Measurements from ENCODE around the gene GALR2. TPM values are rescaled to one million over a fixed set of nuclear protein-coding genes. Genes with fewer than 3 reads are reported as not detected.

GALR2 gene
- total and polyA plus RNA-seq, 10 of the 15 experiments (the other 5 are each of a cell fraction or from before 2014, with no cell fraction given): 0.06 to 1.2 (median 0.22) TPM; not detected in 5

DNA sequence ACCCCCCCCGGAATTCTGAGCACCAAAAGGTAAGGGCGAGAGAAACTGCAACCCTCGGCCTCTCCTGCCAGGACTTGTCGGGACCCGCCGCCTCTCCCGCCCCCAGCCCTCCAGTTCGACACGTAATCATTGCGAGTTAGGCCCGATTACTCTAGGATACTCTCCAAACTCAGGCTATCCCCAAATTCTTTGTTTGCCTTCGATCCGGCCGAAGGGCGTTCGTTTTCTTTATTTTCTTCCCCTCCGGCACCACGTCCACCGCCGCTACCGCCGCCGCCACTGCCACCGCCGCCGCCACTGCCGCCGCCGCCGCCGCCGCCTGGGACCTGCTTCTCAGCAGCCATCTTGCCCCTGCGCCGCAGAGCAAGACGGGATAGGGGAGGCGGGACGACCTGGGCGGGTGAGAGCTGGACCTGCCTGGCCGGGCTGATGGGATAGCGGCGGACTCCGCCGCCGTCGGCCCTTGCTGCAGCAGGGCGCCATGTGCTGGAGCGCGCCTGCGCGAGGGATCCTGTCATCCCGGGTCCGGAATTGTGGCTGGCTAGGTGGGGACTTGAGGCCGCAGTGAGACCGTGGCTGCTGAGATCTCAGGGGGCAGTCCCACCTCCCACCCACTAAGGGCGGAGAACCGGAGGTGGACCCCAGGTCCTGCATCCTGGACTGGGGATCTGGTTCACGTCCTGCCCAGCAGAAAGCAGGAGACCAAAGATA is 2.3 kb upstream of the GALR2 start, which contains the start of gene SRP68 (continued):
- peak; percentile 14 for TF ChIP-seq SP1 (IDR thresholded peaks at IDR 0.05; ENCODE audit: low read depth, low read length)
- TF ChIP-seq PAX5 (IDR thresholded peaks at IDR 0.05; ENCODE audit: borderline replicate concordance, low read depth, low read length): peak; percentile 36; the same call in 1 of the 2 replicates
- TF ChIP-seq, protein P1, sequence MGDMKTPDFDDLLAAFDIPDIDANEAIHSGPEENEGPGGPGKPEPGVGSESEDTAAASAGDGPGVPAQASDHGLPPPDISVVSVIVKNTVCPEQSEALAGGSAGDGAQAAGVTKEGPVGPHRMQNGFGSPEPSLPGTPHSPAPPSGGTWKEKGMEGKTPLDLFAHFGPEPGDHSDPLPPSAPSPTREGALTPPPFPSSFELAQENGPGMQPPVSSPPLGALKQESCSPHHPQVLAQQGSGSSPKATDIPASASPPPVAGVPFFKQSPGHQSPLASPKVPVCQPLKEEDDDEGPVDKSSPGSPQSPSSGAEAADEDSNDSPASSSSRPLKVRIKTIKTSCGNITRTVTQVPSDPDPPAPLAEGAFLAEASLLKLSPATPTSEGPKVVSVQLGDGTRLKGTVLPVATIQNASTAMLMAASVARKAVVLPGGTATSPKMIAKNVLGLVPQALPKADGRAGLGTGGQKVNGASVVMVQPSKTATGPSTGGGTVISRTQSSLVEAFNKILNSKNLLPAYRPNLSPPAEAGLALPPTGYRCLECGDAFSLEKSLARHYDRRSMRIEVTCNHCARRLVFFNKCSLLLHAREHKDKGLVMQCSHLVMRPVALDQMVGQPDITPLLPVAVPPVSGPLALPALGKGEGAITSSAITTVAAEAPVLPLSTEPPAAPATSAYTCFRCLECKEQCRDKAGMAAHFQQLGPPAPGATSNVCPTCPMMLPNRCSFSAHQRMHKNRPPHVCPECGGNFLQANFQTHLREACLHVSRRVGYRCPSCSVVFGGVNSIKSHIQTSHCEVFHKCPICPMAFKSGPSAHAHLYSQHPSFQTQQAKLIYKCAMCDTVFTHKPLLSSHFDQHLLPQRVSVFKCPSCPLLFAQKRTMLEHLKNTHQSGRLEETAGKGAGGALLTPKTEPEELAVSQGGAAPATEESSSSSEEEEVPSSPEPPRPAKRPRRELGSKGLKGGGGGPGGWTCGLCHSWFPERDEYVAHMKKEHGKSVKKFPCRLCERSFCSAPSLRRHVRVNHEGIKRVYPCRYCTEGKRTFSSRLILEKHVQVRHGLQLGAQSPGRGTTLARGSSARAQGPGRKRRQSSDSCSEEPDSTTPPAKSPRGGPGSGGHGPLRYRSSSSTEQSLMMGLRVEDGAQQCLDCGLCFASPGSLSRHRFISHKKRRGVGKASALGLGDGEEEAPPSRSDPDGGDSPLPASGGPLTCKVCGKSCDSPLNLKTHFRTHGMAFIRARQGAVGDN (IDR thresholded peaks at IDR 0.05): peak; percentile 69
- no peak for TF ChIP-seq SMC3 (IDR thresholded peaks at IDR 0.05; ENCODE audit: borderline replicate concordance, low read length)
- TF ChIP-seq, protein P2, sequence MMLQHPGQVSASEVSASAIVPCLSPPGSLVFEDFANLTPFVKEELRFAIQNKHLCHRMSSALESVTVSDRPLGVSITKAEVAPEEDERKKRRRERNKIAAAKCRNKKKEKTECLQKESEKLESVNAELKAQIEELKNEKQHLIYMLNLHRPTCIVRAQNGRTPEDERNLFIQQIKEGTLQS (IDR thresholded peaks at IDR 0.05; ENCODE audit: borderline replicate concordance, extremely low read depth, low read depth, low read length): no peak
- TF ChIP-seq HCFC1 (IDR thresholded peaks at IDR 0.05; ENCODE audit: low read length): peak; percentile 63
- no peak for TF ChIP-seq SMAD1 (IDR thresholded peaks at IDR 0.05; ENCODE audit: low read depth, partially characterized antibody)
- TF ChIP-seq BCL3 (IDR thresholded peaks at IDR 0.05; ENCODE audit: borderline replicate concordance, insufficient read depth, low read depth, low read length, poor library complexity, severe bottlenecking): no peak
- no peak for TF ChIP-seq TARDBP (IDR thresholded peaks at IDR 0.05; ENCODE audit: borderline replicate concordance)
- no peak for TF ChIP-seq ZNF384 (IDR thresholded peaks at IDR 0.05; ENCODE audit: borderline replicate concordance, low read depth, low read length)
- TF ChIP-seq, protein P3, sequence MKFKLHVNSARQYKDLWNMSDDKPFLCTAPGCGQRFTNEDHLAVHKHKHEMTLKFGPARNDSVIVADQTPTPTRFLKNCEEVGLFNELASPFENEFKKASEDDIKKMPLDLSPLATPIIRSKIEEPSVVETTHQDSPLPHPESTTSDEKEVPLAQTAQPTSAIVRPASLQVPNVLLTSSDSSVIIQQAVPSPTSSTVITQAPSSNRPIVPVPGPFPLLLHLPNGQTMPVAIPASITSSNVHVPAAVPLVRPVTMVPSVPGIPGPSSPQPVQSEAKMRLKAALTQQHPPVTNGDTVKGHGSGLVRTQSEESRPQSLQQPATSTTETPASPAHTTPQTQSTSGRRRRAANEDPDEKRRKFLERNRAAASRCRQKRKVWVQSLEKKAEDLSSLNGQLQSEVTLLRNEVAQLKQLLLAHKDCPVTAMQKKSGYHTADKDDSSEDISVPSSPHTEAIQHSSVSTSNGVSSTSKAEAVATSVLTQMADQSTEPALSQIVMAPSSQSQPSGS (IDR thresholded peaks at IDR 0.05; ENCODE audit: low read length): no peak
- TF ChIP-seq POLR2A (IDR thresholded peaks at IDR 0.05; ENCODE audit: low read depth, low read length): peak; percentile 92
- TF ChIP-seq HDGF (IDR thresholded peaks at IDR 0.05): no peak; the same call in 1 of the 2 replicates
- TF ChIP-seq SMAD5 (IDR thresholded peaks at IDR 0.05; ENCODE audit: low read depth): peak; percentile 87; the same call in 1 of the 2 replicates
- TF ChIP-seq PML (IDR thresholded peaks at IDR 0.05; ENCODE audit: low read length): no peak; the same call in 1 of the 2 replicates
- no peak for TF ChIP-seq SPI1 (IDR thresholded peaks at IDR 0.05; ENCODE audit: borderline replicate concordance, insufficient read depth, low read depth, low read length)
- no peak for TF ChIP-seq HDAC6 (IDR thresholded peaks at IDR 0.05; ENCODE audit: unreplicated experiment)
- TF ChIP-seq NRF1 (conservative IDR thresholded peaks at IDR 0.05; ENCODE audit: low read depth, low read length): peak; percentile 62
- TF ChIP-seq SRF (IDR thresholded peaks at IDR 0.05; ENCODE audit: low read depth in 2 of 2, low read length in 2 of 2): no peak
- TF ChIP-seq KAT2A (conservative IDR thresholded peaks at IDR 0.05; ENCODE audit: control insufficient read depth, low read depth, low read length): no peak
- TF ChIP-seq CHD4 (IDR thresholded peaks at IDR 0.05): no peak
- no peak for TF ChIP-seq ZNF274 (IDR thresholded peaks at IDR 0.05; ENCODE audit: insufficient read depth, insufficient read length)
- TF ChIP-seq GABPA (IDR thresholded peaks at IDR 0.05; ENCODE audit: low read depth): no peak
- TF ChIP-seq RFX5 (IDR thresholded peaks at IDR 0.05; ENCODE audit: low read depth, low read length): no peak
- peak; percentile 80 for TF ChIP-seq GATAD2B (conservative IDR thresholded peaks at IDR 0.05; ENCODE audit: low read depth)
- TF ChIP-seq MTA2 (IDR thresholded peaks at IDR 0.05; ENCODE audit: low read depth): no peak

All from GM12878 (cell line).